GM12865 (cell line): ENCODE data around the gene DRC7.

Experiments used
- DNase-seq: peaks from one replicate; pipeline ENCODE4 v3.0.0; 2010; ENCODE audit warnings: low read depth
- H3K4me3 ChIP-seq: 2 replicates; pipeline ENCODE4 v1.5.1; 2011; ENCODE audit warnings: mild to moderate bottlenecking, low read depth, low read length, control low read depth
- CTCF ChIP-seq: IDR thresholded peaks from 2 replicates; pipeline ENCODE4 v1.5.1; 2011; ENCODE audit warnings: low read length, control low read depth, low read depth, inconsistent platforms; ENCODE audit not compliant: insufficient read depth; ENCODE audit errors: missing control alignments

The DRC7 gene

GRCh38 chr16:57653936-57654335 lies 40.7 kb upstream of the DRC7 start:
- no peak for DNase-seq
- no peak overlapping the region for H3K4me3 ChIP-seq
- TF ChIP-seq CTCF: no peak

GRCh38 chr16:57656342-57656955 lies 38.2 kb upstream of the DRC7 start:
- TF ChIP-seq CTCF: no peak
- DNase-seq: no peak
- no peak overlapping the region for H3K4me3 ChIP-seq

GRCh38 chr16:57657228-57657627 lies 37.4 kb upstream of the DRC7 start:
- no peak for TF ChIP-seq CTCF
- DNase-seq: no peak

GRCh38 chr16:57658130-57658877 lies 36.3 kb upstream of the DRC7 start:
- no peak for DNase-seq
- H3K4me3 ChIP-seq: no peak overlapping the region
- no peak for TF ChIP-seq CTCF

More at GRCh38 chr16:57657228-57657627, 37.4 kb upstream of the DRC7 start:
- H3K4me3 ChIP-seq: no peak overlapping the region

GRCh38 chr16:57658878-57659674 lies 35.5 kb upstream of the DRC7 start:
- H3K4me3 ChIP-seq: no peak overlapping the region
- TF ChIP-seq CTCF: no peak
- no peak for DNase-seq

GRCh38 chr16:57660715-57661463 lies 33.7 kb upstream of the DRC7 start:
- no peak overlapping the region for H3K4me3 ChIP-seq
- no peak for DNase-seq
- TF ChIP-seq CTCF: no peak
